SU-DHL-6 (cell line): ENCODE results near the gene ZNF830.

Experiments
- H2AFZ ChIP-seq: fragments of 200-600 bp; sonication (generic); 2 replicates; pipeline ENCODE4 v1.6.1; 2014; ENCODE audit warnings: low read depth, mild to moderate bottlenecking, moderate library complexity, mixed read lengths, antibody characterized with exemption, low read length; ENCODE audit not compliant: severe bottlenecking
- H3F3A ChIP-seq: fragments of 200-600 bp; shearing (Covaris generic); 2 replicates; pipeline ENCODE4 v1.6.0; 2016; ENCODE audit warnings: antibody characterized with exemption, mild to moderate bottlenecking; ENCODE audit not compliant: insufficient read depth
- H3K27ac ChIP-seq: fragments of 200-600 bp; sonication (generic); 2 replicates; pipeline ENCODE4 v1.5.1; 2016; ENCODE audit warnings: low read depth, mild to moderate bottlenecking, low read length, moderate library complexity, mixed read lengths
- H3K27me3 ChIP-seq: fragments of 200-600 bp; sonication (generic), shearing (Covaris generic); 2 replicates; pipeline ENCODE4 v1.6.0; 2014; ENCODE audit warnings: mild to moderate bottlenecking, low read length
- H3K36me3 ChIP-seq: fragments of 200-600 bp; sonication (generic); 2 replicates; pipeline ENCODE4 v1.6.1; 2014; ENCODE audit warnings: mild to moderate bottlenecking, low read length, mixed read lengths
- H3K4me2 ChIP-seq: fragments of 300-600, 200-600 bp; shearing (Covaris generic), sonication (generic); 2 replicates; pipeline ENCODE4 v1.6.0; 2014; ENCODE audit warnings: low read length, low read depth, mild to moderate bottlenecking; ENCODE audit not compliant: poor library complexity, severe bottlenecking
- H3K4me3 ChIP-seq: fragments of 200-600 bp; sonication (generic); 2 replicates; pipeline ENCODE4 v1.5.1; 2014; ENCODE audit warnings: antibody characterized with exemption, low read length, mild to moderate bottlenecking, mixed read lengths; ENCODE audit not compliant: insufficient read depth, poor library complexity, severe bottlenecking
- H3K79me2 ChIP-seq: fragments of 200-600 bp; sonication (generic); 2 replicates; pipeline ENCODE4 v1.6.1; 2014; ENCODE audit warnings: mild to moderate bottlenecking, low read length, moderate library complexity; ENCODE audit not compliant: insufficient read depth
- H3K9ac ChIP-seq: fragments of 200-600 bp; sonication (generic); 2 replicates; pipeline ENCODE4 v1.7.0; 2014; ENCODE audit warnings: mild to moderate bottlenecking, low read length
- H3K9me2 ChIP-seq: fragments of 200-600 bp; sonication (generic); replicated peaks from 2 replicates; pipeline ENCODE4 v1.6.1; 2014; ENCODE audit warnings: low read length; ENCODE audit not compliant: insufficient read depth
- H3K9me3 ChIP-seq: fragments of 200-600 bp; sonication (generic); 2 replicates; pipeline ENCODE4 v1.6.1; 2014; ENCODE audit warnings: low read length, mixed read lengths; ENCODE audit not compliant: insufficient read depth
- H4K20me1 ChIP-seq: fragments of 200-600 bp; sonication (generic); 2 replicates; pipeline ENCODE4 v1.6.1; 2014; ENCODE audit warnings: low read depth, mild to moderate bottlenecking, antibody characterized with exemption, low read length, moderate library complexity, mixed read lengths
- CTCF ChIP-seq: fragments of 200-600 bp; sonication (generic); IDR thresholded peaks from one replicate; pipeline ENCODE4 v1.5.1; 2017; ENCODE audit warnings: antibody characterized with exemption, mild to moderate bottlenecking, low read length, moderate library complexity; ENCODE audit not compliant: insufficient read depth, poor library complexity, severe bottlenecking
- EZH2phosphoT487 ChIP-seq: fragments of 200-600 bp; sonication (generic), shearing (Covaris generic); conservative IDR thresholded peaks from 2 replicates; pipeline ENCODE4 v1.6.1; 2018; ENCODE audit warnings: mild to moderate bottlenecking, antibody characterized with exemption, low read length, moderate library complexity, mixed read lengths

The ZNF830 gene

GRCh38 chr17:35011671-35012216, 50.4 kb downstream of the ZNF830 start:
- no peak overlapping the region for H3K9ac ChIP-seq
- H3K4me3 ChIP-seq = no peak overlapping the region
- no peak overlapping the region for H3K4me2 ChIP-seq
- no peaks in the 10 kb centered on the region for H3K36me3 ChIP-seq
- H3K9me2 ChIP-seq = no peaks in the 10 kb centered on the region
- TF ChIP-seq CTCF = no peak
- no peak for TF ChIP-seq EZH2phosphoT487
- no peaks in the 10 kb centered on the region for H4K20me1 ChIP-seq
- H3K27me3 ChIP-seq = no peaks in the 10 kb centered on the region
- no peaks in the 10 kb centered on the region for H3F3A ChIP-seq
- H3K9me3 ChIP-seq = no peaks in the 10 kb centered on the region
- H3K79me2 ChIP-seq = no peaks in the 10 kb centered on the region
- no peak overlapping the region for H3K27ac ChIP-seq
- H2AFZ ChIP-seq = no peak overlapping the region
